GM20431 (cell line): Measurements from ENCODE around the gene EXOC3.

Source experiments
- in situ Hi-C: fragments of 300-500 bp; cut with MseI, MboI; formaldehyde crosslinking; loops from one replicate; pipeline ENCODE4 v1.15.0; 2020; ENCODE audit warnings: low sequenced_read_pairs; ENCODE audit not compliant: unreplicated experiment

EXOC3 gene

DNA sequence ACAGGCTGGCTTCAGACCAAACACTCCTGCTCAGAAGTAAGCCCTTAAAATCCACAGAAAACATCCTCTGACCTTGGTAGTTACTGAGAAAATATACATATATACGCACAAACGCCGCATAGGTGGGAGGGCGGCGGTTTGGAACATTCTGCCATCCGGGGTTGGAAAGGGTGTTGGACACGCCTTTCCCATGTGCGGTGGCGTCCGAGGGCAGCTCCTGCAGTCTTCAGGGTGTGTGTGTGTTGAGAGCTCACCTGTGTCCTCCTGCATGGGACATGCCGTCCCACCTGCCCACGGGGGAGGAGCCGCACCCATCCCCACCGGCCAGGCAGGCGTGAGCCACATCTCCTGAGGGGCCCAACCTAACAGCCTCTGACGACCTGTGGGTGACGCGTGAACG, 53.1 kb downstream of the EXOC3 start:
- in situ Hi-C loops: no loop called here

DNA sequence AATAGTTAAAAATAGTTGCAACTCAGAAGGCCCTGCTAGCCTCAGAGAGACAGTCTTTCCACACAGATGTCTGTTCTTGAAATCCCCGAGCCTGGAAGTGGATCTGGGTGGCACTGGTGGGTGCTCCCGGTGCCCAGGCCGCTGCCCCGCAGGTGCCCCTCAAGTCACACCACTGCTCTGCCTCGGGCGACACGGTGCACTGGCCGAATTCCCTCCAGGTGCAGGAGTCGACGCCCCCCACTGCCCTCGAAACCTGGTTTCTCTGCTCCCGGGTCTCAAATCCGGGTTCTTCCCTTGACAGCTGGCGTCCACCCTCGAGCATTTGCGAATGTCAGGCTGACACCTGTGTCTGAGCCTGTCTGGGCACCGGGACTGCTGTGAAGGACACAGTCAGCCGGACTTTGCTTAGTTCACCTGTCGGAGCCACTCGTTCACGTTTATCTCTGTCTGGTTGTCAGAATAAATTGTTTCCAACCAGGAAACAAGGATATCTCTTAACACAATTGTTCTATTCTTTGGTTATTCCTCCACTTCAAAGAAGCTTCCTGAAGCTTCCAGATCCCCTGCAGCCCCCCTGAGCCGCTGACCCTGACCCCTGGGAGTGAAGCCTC, 54.2 kb downstream of the EXOC3 start:
- in situ Hi-C loops: no loop called here

DNA sequence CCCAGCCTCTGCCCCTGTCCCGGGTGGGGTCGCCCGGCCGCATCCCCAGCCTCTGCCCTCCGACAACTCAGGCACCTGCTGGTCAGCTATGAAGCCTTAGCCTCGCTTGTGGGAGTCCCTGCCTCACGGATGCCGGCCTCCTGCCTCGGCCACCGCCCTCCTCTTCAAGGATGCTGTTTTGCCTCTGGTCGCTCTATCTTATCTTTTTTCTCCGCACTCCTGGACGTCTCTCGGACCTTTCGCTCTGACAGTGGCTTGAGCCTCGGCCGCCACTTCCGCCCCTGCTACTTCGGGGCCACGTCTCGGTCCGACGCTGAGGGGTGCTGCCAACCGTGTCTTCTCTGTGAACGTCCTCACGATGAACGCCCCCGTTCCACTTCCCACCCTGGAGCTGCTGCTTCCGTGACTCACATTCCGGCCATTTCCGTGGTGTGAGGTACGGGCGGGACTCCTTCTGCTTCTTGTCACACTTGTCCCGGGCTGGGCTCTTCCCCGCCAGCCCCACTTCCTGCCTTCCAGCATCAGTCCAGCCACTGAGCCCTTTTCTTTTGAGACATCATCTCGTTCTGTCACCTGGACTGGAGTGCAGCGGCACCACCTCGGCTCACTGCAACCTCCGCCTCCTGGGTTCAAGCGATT, 55.0 kb downstream of the EXOC3 start:
- in situ Hi-C loops: no loop called here

DNA sequence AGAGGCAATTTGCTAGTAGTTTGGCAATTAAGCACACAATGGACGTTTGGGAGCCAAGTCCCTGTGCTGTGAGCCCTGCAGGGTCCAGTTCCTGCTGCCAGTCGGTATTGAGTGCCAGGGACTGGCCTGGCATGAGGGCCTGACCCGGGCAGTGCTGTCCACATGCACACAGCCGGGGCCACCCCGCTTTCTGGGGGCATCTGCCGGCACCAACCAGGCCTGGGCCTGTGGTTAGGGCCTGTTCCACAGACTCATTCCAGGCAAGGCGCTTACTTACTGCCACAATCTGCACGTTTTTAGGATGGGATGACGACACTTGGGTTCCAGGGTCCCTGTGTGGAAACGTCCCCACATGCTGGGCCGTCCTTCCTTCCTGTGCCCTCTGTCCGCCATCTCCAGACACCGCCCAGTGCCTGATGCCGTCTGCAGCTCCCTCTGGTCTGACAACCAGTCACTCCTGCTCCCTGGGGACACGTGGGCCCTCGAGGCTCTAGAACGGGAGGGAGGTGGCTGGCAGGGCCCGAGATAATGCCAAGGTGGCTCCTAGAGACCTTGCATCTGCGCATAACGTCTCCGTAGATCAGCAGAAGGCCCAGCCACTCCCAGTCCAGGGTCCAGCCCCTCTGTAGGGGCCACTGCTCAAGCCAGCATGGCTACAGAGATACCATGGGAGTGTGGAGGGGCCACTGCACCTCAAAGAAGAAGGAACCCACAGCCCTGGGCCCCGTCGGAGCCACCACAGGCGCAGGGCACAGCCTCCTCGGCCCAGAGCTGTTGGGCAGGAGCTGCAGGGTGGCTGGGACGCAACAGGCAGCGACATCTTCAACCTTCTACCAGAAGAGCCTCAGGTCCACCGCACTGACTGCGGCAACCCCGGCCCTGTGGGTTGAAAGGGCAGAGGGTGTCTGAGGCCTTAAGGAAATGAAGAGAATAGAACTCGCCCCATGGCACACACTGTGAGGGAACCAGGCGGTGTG, 56.5 kb downstream of the EXOC3 start:
- in situ Hi-C loops: loop anchor here (10.0 kb wide), 1 partner anchor 95 kb away; no protein-coding TSS in a partner anchor

DNA sequence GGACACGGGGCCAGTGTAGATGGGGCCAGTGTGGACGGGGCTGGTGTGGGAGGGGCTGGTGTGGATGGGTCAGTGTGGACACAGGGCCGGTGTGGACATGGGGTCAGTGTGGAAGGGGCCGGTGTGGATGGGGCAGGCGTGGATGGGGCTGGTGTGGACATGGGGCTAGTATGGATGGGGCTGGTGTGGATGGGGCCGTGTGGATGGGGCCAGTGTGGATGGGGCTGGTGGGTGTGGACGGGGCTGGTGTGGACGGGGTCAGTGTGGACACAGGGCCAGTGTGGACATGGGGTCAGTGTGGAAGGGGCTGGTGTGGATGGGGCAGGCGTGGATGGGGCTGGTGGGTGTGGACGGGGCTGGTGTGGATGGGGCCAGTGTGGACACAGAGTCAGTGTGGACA, 57.5 kb downstream of the EXOC3 start:
- in situ Hi-C loops: loop anchor here (10.0 kb wide), 1 partner anchor 94 kb away; no protein-coding TSS in a partner anchor

DNA sequence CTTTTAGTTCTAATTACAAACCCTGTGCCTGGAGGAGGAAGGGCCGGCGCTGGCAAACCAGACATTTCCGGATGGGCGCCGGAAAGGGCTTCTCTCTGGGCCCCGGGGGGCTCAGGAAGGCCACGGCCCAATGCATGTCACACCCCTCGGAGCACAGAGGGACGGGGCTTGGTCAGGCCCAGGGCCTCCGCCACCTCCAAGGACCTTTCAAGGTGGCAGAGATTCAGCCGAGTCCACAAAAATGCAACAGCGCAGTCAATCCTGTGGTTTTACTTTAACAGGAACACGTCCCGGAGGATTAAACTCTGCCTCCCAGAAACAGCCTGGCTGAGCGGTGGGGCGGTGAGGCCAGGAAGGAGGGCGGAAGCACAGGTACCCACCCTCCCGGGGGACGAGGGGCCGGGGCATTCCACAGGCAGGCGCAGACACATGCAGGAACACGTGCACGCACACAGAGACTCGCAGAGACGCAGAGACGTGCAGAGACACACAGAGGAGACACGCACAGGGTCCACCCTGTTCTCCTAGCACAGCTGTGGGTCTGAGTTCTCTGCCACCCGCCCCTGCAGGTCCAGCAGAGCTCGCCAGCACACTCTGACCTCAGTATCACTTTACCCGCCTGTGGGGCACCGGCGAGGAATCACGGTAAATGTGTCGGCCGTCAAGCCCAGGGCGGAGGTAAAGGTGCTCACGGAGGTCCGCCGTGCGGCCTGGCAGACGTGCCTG, 58.3 kb downstream of the EXOC3 start:
- in situ Hi-C loops: loop anchor here (10.0 kb wide), 1 partner anchor 94 kb away; no protein-coding TSS in a partner anchor

DNA sequence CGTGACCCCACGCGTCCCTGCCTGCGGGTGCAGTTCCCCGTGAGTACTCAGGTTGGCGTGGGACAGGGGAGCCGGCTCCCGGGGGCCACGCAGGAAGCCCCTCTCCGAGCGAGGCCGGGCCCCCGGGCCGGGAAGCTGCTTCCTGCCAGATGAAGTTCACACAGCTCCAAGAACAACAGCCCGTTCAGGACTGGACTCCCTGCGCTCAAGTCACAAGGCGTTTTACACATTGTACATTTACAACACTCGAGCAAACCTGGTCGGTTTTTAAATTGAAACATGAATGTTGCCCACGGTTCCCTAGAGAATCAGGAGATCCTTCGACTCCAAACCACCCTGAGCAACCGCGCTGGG, 58.8 kb downstream of the EXOC3 start:
- in situ Hi-C loops: loop anchor here (10.0 kb wide), 1 partner anchor 93 kb away; no protein-coding TSS in a partner anchor

DNA sequence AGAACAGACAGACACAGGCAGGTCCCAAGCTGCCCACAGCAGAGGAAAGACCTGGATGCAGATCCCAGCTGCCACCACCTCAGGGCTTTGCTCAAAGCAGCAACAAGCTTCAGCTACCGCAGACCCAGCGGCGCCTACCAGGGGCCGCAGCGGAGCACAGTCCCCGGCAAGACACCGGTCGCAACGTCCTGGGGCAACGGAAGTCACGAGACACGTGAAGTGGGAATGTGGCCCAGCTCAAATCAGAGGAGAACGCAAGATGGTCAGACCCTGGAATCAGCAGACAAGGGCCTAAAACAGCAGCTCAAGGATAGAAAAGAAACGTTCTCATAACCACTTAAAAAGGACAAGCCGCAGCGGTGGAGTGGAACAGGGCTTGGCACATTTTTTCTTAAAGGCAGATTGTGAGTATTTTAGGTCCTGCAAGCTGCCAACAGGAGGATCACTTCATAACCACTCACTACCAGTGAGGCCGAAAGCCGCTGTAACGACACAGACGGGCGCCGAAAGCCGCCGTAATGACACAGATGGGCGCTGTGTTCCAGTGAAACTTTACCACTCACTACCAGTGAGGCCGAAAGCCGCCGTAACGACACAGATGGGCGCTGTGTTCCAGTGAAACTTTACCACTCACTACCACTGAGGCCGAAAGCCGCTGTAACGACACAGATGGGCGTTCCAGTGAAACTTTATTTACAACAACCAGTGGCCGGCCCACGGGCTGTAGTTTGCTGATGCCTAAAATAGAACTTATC, 59.5 kb downstream of the EXOC3 start:
- in situ Hi-C loops: loop anchor here (10.0 kb wide), 1 partner anchor 92 kb away; no protein-coding TSS in a partner anchor

DNA sequence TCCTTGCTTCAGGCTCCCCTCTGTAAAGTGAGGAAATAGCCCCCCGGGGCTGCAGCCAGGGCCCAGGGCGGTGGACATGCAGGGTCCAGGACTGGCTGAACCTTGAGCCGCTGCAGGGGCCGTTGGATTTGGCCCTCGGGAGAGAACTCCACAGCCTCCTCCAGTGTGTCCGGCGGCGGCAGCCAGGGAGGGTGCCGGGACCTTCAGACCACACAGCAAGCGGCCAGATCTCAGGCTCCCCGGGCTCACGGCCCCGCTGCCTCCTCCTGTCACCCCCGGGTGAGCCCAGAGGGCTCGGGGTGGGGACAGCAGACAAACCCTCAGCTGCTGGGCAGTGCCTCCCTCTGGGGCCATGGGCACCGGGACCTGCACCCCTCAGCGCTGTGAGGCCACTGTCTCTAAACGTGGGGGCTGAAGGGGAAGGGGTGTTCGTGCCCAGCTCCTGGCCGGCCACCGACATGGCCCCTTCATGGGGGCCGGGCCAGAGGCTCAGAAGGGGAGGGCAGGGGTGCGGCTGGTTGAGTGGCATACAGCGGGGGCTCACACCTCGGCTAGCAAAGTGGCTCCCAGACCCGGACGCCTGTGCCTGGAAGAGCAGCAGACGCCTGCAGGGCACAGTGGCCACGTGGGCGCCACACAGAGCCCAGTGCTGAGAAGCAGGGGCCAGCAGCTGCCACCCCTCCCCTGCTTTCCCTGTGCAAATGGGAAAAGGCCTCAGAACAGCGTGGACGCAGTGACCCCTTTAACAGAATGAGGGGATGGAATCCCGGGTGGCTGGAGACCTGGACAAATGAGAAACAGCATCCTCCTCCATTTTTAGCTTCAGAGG, 61.6 kb downstream of the EXOC3 start:
- in situ Hi-C loops: loop anchor here (10.0 kb wide), 1 partner anchor 90 kb away; no protein-coding TSS in a partner anchor

DNA sequence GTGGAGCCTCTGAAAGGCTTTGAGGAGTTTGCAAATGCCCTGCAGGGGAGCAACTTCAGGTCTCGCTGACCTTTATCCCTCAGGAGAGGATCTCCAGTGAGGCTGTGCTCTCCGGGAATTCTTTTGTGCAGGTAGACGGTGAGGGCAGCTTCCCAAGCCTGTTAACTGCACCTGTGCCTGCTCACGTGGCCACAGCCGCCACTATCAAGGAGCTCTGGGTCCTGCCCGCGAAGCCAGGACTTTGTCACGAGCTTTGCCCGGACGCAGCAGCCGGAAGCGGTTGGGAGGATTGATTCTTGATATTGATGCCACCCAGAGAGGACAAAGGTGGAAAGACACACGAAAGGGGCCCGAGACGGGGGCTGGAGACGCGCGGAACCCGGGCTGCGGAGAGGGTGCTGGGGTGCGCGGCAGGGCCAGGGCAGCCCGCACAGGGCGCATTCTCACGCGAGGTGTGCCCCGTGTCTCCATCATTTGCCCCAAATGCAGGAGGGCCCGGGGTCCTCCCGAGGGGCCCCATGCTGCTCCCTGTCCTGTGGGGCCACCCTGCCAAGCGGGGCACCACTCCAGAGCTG, 63.1 kb downstream of the EXOC3 start:
- in situ Hi-C loops: loop anchor here (10.0 kb wide), 1 partner anchor 89 kb away; no protein-coding TSS in a partner anchor

DNA sequence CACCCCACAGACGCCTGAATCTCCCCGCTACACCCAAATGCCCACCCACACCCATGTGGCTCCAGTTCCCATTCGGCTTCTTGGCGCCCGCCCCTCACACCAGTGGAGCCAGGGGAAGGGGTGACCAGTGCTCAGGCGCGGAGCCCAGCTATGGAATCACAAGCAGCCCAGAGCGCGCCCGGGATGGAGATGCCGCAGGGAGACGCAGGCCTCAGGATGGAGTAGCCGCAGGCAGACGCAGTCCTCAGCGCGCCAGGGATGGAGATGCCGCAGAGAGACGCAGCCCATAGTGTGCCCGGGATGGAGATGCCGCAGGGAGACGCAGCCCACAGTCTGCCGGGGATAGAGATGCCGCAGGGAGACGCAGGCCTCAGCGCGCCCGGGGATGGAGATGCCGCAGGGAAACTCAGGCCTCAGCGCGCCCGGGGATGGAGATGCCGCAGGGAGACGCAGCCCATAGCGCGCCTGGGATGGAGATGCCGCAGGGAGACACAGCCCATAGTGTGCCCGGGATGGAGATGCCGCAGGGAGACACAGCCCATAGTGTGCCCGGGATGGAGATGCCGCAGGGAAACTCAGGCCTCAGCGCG, 65.1 kb downstream of the EXOC3 start:
- in situ Hi-C loops: loop anchor here (10.0 kb wide), 1 partner anchor 87 kb away; no protein-coding TSS in a partner anchor

DNA sequence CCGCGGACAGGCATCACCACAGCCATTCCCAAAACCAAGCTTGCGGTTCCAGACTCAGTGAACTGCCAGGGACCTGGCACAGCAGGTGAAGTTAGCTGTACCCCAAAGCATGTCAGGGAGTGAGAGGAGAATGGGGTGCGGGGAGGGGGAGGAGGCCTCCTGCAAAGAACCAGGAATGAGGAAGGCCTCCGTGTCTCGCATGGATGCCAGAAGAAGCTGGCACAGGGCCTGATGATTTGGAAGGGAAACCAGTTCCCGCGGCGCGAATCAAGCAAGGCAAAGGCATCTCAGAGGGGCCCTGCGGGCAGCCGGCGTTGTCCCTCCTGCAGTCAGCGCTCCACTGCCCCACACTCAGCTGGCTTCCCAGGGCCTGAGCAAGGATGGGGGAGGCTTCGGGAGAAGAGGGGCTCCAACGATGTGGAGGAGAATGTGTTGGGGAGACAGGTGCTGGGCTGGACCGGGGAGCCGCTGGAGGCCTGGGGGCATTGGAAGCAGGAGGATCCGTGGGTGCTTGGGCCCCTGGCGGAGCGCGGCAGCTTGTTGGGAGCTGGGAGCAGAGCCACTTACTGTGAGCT, 66.7 kb downstream of the EXOC3 start:
- in situ Hi-C loops: loop anchor here (10.0 kb wide), 1 partner anchor 85 kb away; no protein-coding TSS in a partner anchor

DNA sequence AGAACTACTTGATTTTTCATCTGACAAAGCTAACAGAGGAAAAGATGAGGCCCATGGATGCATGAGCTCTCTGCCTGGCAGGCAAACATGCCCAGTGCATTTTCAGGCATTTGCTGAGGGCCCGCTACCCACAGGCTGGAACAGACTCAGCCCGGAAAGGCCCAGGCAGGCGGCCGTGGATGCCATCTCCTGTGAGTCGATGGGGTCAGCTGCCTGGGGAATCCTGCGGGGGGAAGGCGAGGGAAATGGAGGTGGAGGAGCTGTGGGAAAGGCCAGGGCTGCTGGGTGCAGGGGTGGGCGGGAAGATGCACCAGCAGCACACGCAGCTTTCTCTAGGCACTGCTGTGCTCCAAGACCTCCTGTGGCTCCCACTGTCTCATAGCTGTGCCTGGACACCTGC, 67.5 kb downstream of the EXOC3 start:
- in situ Hi-C loops: no loop called here

DNA sequence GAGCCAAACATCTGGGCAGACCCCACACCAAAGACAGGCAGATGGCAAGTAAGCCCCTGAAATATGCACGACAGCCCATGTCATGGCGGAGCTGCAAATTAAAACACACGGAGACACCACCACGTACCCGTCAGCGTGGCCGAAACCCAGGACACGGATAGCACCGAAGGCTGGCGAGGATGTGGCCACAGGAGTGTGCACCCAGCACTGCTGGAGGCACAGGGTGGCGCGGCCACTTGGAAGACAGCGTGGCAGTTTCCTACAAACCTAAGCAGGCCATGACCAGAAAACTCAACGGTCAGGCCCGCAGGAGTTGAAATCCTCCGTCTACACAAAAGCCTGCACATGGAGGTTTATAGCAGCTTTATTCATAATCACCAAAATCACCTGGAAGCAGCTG, 68.5 kb downstream of the EXOC3 start:
- in situ Hi-C loops: no loop called here

DNA sequence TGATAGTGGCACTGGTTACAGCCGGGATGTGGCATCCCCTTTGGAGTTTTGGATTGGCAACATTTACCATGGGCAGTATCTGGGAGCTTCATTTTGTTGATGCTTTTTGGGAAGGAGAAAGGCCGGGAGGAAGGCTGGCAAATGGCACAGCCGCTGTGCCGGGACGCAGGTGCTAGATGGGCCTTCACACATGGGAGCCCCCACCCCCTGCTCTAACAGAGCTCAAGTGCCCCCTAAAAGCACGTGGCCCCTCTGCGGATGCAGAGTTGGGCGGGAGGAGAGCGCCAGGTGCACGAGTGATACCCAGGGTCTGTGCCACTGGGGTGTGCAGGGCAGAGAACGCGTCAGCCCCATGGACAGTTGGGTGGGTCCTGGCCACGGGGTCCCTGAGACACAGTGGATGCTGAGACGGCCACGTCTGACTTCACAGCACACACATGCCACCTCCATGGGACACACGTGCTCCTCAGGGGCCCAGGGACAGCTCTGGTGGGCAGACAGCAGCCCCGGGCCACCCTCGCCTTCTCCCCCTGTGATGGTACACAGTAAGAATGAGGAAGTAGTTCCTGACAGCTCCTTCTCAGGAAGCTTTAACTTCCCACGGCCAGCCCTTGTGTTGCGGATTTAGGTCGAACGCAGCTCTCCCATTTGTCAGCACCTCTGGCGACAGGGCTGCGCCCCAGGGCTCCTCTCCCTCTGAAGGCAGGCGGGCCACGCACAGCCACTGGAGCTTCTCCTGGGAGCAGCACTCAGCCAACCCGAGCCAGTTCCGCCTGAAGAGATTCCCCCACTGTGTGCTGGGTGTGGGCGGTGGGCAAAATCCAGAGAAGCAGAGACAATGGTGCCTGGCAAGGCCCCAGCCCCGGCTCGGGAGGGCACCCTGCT, 70.5 kb downstream of the EXOC3 start:
- in situ Hi-C loops: no loop called here

DNA sequence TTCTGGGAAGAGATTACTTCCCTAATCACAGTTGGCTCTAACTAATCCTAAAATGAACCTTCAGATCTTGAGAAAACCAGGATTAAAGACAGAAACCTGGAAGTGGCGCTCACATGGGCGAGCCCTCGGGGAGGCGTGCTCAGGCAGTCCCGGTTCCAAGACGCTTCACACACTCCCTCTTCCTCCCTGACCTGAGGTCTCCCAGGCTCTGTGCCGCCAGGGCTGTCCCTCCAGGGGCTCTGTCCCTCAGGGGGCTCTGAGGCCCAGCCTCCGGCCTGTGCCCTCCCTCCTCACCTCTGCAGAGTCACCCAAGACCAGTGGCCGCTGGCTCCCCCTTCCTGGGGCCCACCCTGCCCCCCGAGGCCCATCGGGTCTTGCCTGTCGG, 71.1 kb downstream of the EXOC3 start:
- in situ Hi-C loops: no loop called here
